Astrocyte (in vitro differentiated cells and primary cell): ENCODE measurements around the gene ABCA12. TPM values are rescaled to one million over a fixed set of nuclear protein-coding genes. Genes with fewer than 3 reads are reported as not detected.

ENCODE experiments used
- DNase-seq: peaks from one replicate; pipeline ENCODE4 v3.0.0-alpha.2; 2010; ENCODE audit warnings: low read depth
- FAIRE-seq: peaks from 2 replicates; lab custom pipeline; 2011; peaks lifted over from hg19 to GRCh38; lab: Jason Lieb, UNC
- H2AFZ ChIP-seq: 2 replicates; pipeline ENCODE4 v1.6.0; 2012; ENCODE audit warnings: low read depth, low read length, inconsistent platforms
- H3K27ac ChIP-seq: 2 replicates; pipeline ENCODE4 v1.5.1; 2011; ENCODE audit warnings: low read depth, low read length, inconsistent platforms
- H3K27me3 ChIP-seq: 2 replicates; pipeline ENCODE4 v1.6.0; 2011; ENCODE audit warnings: low read length, inconsistent platforms; ENCODE audit not compliant: insufficient read depth
- H3K36me3 ChIP-seq: 2 replicates; pipeline ENCODE4 v1.5.1; 2011; ENCODE audit warnings: low read length, inconsistent platforms; ENCODE audit not compliant: insufficient read depth
- H3K4me1 ChIP-seq: 2 replicates; pipeline ENCODE4 v1.5.1; 2011; ENCODE audit warnings: low read length, inconsistent platforms; ENCODE audit not compliant: insufficient read depth
- H3K4me2 ChIP-seq: 2 replicates; pipeline ENCODE4 v1.6.0; 2012; ENCODE audit warnings: low read length, inconsistent platforms
- H3K4me3 ChIP-seq: 2 replicates; pipeline ENCODE4 v1.5.1; 2011; ENCODE audit warnings: low read depth, mild to moderate bottlenecking, low read length, inconsistent platforms; ENCODE audit not compliant: insufficient read depth
- H3K79me2 ChIP-seq: 2 replicates; pipeline ENCODE4 v1.6.0; 2012; ENCODE audit warnings: mild to moderate bottlenecking, low read length, inconsistent platforms; ENCODE audit not compliant: insufficient read depth
- H3K9ac ChIP-seq: 2 replicates; pipeline ENCODE4 v1.6.0; 2012; ENCODE audit warnings: mild to moderate bottlenecking, low read length, inconsistent platforms
- H3K9me3 ChIP-seq: 2 replicates; pipeline ENCODE4 v1.5.1; 2012; ENCODE audit warnings: low read depth, mild to moderate bottlenecking, low read length, inconsistent platforms; ENCODE audit not compliant: insufficient read depth
- H4K20me1 ChIP-seq: 2 replicates; pipeline ENCODE4 v1.6.0; 2012; ENCODE audit warnings: low read length, inconsistent platforms; ENCODE audit not compliant: insufficient read depth
- H3K27ac Mint-ChIP-seq: one replicate; pipeline ENCODE4 v1.8.0; 2021; ENCODE audit warnings: mild to moderate bottlenecking, mixed read lengths; ENCODE audit not compliant: unreplicated experiment
- H3K27me3 Mint-ChIP-seq: one replicate; pipeline ENCODE4 v1.8.0; 2021; ENCODE audit warnings: low read depth, mixed read lengths; ENCODE audit not compliant: unreplicated experiment
- H3K36me3 Mint-ChIP-seq: one replicate; pipeline ENCODE4 v1.8.0; 2021; ENCODE audit warnings: low read depth, mixed read lengths; ENCODE audit not compliant: unreplicated experiment
- H3K4me1 Mint-ChIP-seq: one replicate; pipeline ENCODE4 v1.8.0; 2021; ENCODE audit warnings: low read depth, mixed read lengths; ENCODE audit not compliant: unreplicated experiment
- H3K4me3 Mint-ChIP-seq: one replicate; pipeline ENCODE4 v1.8.0; 2021; ENCODE audit warnings: mild to moderate bottlenecking, moderate library complexity, mixed read lengths; ENCODE audit not compliant: unreplicated experiment
- H3K9me3 Mint-ChIP-seq: one replicate; pipeline ENCODE4 v1.8.0; 2021; ENCODE audit warnings: mild to moderate bottlenecking, mixed read lengths; ENCODE audit not compliant: unreplicated experiment
- EZH2 ChIP-seq: IDR thresholded peaks from 2 replicates; pipeline ENCODE4 v1.6.1; 2012; ENCODE audit warnings: mild to moderate bottlenecking, low read length, inconsistent platforms; ENCODE audit not compliant: insufficient read depth
- total RNA-seq: library from RNA; stranded (reverse); gene quantifications from 2 replicates; pipeline ENCODE4 v1.2.1, GENCODE V29; 2021
- TF ChIP-seq, protein P1 (sequence below): IDR thresholded peaks from 2 replicates; pipeline ENCODE4 v1.5.1; 2011; ENCODE audit warnings: low read depth, mild to moderate bottlenecking, inconsistent platforms, low read length, moderate library complexity; ENCODE audit not compliant: insufficient read depth

Gene ABCA12
- total RNA-seq, 1 donor from 2014 or later: 4.4 TPM

DNA sequence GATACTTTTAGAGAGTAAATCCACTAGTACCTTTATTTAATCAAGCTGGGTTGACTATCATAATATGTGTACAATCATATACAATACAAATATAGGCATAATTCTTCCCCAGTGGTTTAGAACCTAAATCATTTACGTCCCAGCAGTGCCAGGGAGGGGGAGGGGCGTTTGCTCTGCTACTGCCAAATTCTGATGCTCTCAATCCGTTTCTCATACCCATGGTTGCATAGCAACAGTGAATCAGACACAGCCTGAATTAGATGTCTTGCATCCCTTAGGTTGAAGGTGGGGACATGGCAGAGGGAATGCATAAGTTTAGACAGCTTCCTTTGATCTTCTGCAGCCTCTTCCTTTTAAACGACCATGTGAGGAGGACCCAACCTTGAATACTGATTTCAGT, 135.4 kb downstream of the ABCA12 start:
- Mint-ChIP-seq H3K27ac (no peak overlapping the region), H3K4me1 (peaks cover 4% of the 10 kb centered on the region), H3K9me3 (no peaks in the 10 kb centered on the region), H3K27me3 (no peaks in the 10 kb centered on the region), H3K36me3 (no peaks in the 10 kb centered on the region), H3K4me3 (no peak overlapping the region)
- Histone ChIP-seq H4K20me1 (no peaks in the 10 kb centered on the region), H3K27ac (no peak overlapping the region), H3K4me1 (no peaks in the 10 kb centered on the region), H3K9ac (no peak overlapping the region), H2AFZ (no peak overlapping the region), H3K4me3 (no peak overlapping the region), H3K9me3 (no peaks in the 10 kb centered on the region), H3K4me2 (peak overlapping the region; percentile 18), H3K79me2 (no peaks in the 10 kb centered on the region), H3K36me3 (no peaks in the 10 kb centered on the region), H3K27me3 (no peaks in the 10 kb centered on the region)
- no peak for FAIRE-seq
- TF ChIP-seq, protein P1, sequence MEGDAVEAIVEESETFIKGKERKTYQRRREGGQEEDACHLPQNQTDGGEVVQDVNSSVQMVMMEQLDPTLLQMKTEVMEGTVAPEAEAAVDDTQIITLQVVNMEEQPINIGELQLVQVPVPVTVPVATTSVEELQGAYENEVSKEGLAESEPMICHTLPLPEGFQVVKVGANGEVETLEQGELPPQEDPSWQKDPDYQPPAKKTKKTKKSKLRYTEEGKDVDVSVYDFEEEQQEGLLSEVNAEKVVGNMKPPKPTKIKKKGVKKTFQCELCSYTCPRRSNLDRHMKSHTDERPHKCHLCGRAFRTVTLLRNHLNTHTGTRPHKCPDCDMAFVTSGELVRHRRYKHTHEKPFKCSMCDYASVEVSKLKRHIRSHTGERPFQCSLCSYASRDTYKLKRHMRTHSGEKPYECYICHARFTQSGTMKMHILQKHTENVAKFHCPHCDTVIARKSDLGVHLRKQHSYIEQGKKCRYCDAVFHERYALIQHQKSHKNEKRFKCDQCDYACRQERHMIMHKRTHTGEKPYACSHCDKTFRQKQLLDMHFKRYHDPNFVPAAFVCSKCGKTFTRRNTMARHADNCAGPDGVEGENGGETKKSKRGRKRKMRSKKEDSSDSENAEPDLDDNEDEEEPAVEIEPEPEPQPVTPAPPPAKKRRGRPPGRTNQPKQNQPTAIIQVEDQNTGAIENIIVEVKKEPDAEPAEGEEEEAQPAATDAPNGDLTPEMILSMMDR: no peak
- no peak for TF ChIP-seq EZH2
- peak; percentile 21 for DNase-seq

DNA sequence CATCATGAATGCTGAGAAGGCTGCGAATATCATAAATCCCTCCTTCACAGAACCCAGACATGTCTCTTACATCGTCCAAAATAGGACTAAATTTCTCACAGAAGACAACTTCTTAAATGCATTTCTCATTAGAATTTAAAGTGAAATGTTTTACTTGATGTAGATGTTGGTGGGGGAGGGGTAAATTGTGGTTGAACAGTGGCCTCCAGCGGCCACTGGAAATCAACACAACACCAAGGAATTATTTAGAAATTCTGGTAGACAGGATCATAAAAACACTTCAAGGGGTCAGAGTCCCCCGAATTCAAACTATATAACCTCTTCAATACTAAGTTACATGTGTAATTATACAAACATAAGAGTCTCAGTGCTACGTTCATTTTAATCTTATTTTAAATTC, 135.9 kb downstream of the ABCA12 start:
- H2AFZ ChIP-seq: no peak overlapping the region
- H3K4me1 ChIP-seq: no peaks in the 10 kb centered on the region
- peak overlapping the region; percentile 18 for H3K4me2 ChIP-seq
- H3K9ac ChIP-seq: no peak overlapping the region
- no peak for TF ChIP-seq EZH2
- TF ChIP-seq, protein P1: peak; percentile 57
- H3K9me3 ChIP-seq: no peaks in the 10 kb centered on the region
- Mint-ChIP-seq H3K36me3 (no peaks in the 10 kb centered on the region), H3K4me3 (no peak overlapping the region), H3K4me1 (peaks cover 4% of the 10 kb centered on the region), H3K27me3 (no peaks in the 10 kb centered on the region), H3K9me3 (no peaks in the 10 kb centered on the region), H3K27ac (no peak overlapping the region)
- H4K20me1 ChIP-seq: no peaks in the 10 kb centered on the region
- no peaks in the 10 kb centered on the region for H3K36me3 ChIP-seq
- no peak overlapping the region for H3K4me3 ChIP-seq
- FAIRE-seq (peak; percentile 45), DNase-seq (peak; percentile 28)
- no peaks in the 10 kb centered on the region for H3K27me3 ChIP-seq
- no peak overlapping the region for H3K27ac ChIP-seq
- no peaks in the 10 kb centered on the region for H3K79me2 ChIP-seq

DNA sequence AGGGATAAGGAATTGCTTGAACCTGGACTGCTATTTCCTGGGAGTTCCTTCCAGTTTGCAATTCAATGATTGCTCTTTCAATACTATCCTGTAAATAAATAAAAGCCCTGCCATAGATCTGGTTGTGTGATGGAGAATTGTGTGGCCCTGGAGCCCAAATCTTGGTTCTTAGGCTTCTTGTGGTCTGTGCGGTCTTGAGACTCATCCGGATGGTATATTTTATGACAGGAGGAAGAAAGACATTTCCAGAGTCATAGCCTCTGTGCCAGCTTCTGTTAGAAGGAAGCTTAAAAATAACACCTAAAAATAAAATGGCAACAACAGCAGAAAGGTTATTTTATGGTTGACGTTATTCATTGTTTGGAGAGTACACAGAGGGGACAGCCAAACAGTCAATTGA, 137.7 kb downstream of the ABCA12 start:
- Mint-ChIP-seq H3K4me3 (no peak overlapping the region), H3K9me3 (no peaks in the 10 kb centered on the region), H3K36me3 (no peaks in the 10 kb centered on the region), H3K27me3 (no peaks in the 10 kb centered on the region), H3K4me1 (peaks cover 4% of the 10 kb centered on the region), H3K27ac (no peak overlapping the region)
- H4K20me1 ChIP-seq: no peaks in the 10 kb centered on the region
- no peaks in the 10 kb centered on the region for H3K79me2 ChIP-seq
- TF ChIP-seq, protein P1: no peak
- no peak for TF ChIP-seq EZH2
- H3K27me3 ChIP-seq: no peaks in the 10 kb centered on the region
- H3K9ac ChIP-seq: no peak overlapping the region
- H2AFZ ChIP-seq: no peak overlapping the region
- no peaks in the 10 kb centered on the region for H3K36me3 ChIP-seq
- DNase-seq (no peak), FAIRE-seq (no peak)
- H3K4me3 ChIP-seq: no peak overlapping the region
- no peaks in the 10 kb centered on the region for H3K4me1 ChIP-seq
- H3K9me3 ChIP-seq: no peaks in the 10 kb centered on the region
- no peak overlapping the region for H3K4me2 ChIP-seq
- H3K27ac ChIP-seq: no peak overlapping the region
